Right lobe of liver (tissue), 4 donors: ENCODE measurements around the gene LRRFIP2.

Source experiments
- POLR2A ChIP-seq: fragments of 450-650 bp; IDR thresholded peaks from one replicate; pipeline ENCODE4 v1.6.1; 2017; ENCODE audit warnings: antibody characterized with exemption, mild to moderate bottlenecking
- TF ChIP-seq, protein P1 (sequence below), 4 donors: fragments of 200-600 bp in 3 of 4; fragments of 450-650 bp in 1 of 4; IDR thresholded peaks; one replicate each; pipeline versions ENCODE4 v1.5.1 to v1.8.0; 2016 to 2022; ENCODE audit warnings: antibody characterized with exemption in 4 of 4, mild to moderate bottlenecking in 2 of 4
- donor health status: DM: no; HTN: no; CAD: no.
- donor health status: DM: no; HTN: no; CAD: no.
- donor health status: DM: no; HTN: yes; CAD: no.

DNA sequence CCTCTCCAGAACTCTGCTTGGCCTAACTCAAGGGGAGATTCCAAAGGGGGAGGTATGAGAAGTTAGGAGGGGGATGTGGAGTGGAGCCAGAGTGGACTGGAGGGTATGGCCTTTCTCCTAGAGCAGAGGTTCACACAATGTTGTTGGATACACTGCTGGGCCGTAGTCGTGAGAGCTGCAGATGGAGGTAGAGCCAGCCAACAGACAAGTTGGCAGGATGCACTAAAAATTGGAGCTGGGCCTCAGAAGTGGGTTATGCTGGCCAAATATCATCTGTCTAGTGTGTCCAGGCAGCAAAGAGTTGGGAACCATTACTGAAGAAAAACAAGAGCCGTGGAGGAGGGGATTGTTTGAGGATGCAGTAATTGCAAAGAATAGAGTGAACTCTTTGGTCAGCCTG is 27.7 kb upstream of the LRRFIP2 start:
- TF ChIP-seq, protein P1, sequence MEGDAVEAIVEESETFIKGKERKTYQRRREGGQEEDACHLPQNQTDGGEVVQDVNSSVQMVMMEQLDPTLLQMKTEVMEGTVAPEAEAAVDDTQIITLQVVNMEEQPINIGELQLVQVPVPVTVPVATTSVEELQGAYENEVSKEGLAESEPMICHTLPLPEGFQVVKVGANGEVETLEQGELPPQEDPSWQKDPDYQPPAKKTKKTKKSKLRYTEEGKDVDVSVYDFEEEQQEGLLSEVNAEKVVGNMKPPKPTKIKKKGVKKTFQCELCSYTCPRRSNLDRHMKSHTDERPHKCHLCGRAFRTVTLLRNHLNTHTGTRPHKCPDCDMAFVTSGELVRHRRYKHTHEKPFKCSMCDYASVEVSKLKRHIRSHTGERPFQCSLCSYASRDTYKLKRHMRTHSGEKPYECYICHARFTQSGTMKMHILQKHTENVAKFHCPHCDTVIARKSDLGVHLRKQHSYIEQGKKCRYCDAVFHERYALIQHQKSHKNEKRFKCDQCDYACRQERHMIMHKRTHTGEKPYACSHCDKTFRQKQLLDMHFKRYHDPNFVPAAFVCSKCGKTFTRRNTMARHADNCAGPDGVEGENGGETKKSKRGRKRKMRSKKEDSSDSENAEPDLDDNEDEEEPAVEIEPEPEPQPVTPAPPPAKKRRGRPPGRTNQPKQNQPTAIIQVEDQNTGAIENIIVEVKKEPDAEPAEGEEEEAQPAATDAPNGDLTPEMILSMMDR (IDR thresholded peaks at IDR 0.05) = no peak
- no peak for TF ChIP-seq POLR2A
